OCI-LY1 (cell line): ENCODE data around the gene ENTPD3.

Experiments
- EZH2 ChIP-seq: fragments of 200-600 bp; sonication (generic), shearing (Covaris generic); IDR thresholded peaks from 2 replicates; pipeline ENCODE4 v1.8.0; 2017; ENCODE audit warnings: borderline replicate concordance, mixed run types, mild to moderate bottlenecking, antibody characterized with exemption, low read length, moderate library complexity, mixed read lengths
- TF ChIP-seq, protein P1 (sequence below): fragments of 200-600 bp; sonication (generic), shearing (Covaris generic); IDR thresholded peaks from 2 replicates; pipeline ENCODE4 v1.5.1; 2017; ENCODE audit warnings: mild to moderate bottlenecking, antibody characterized with exemption, low read length, moderate library complexity, mixed read lengths

DNA sequence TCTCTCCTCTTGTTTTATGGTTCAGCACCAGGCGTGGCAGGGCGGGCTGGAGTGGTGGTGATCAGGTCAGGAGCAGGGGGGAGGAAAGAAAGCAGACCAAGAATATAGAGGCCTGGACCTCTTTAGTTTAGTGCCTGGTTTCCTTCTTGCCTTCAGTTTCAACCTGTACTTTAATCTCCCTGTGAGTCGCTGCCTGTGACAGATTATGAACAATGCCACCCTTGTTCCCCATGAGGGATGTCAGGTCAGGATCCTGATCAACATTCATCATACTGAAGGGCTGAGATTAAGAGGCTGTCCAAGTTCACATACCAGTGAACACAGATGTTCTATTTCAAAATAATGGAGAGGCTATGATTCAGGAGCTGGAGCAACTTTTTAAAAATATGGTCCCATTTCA is 11.4 kb downstream of the ENTPD3 start:
- TF ChIP-seq, protein P1, sequence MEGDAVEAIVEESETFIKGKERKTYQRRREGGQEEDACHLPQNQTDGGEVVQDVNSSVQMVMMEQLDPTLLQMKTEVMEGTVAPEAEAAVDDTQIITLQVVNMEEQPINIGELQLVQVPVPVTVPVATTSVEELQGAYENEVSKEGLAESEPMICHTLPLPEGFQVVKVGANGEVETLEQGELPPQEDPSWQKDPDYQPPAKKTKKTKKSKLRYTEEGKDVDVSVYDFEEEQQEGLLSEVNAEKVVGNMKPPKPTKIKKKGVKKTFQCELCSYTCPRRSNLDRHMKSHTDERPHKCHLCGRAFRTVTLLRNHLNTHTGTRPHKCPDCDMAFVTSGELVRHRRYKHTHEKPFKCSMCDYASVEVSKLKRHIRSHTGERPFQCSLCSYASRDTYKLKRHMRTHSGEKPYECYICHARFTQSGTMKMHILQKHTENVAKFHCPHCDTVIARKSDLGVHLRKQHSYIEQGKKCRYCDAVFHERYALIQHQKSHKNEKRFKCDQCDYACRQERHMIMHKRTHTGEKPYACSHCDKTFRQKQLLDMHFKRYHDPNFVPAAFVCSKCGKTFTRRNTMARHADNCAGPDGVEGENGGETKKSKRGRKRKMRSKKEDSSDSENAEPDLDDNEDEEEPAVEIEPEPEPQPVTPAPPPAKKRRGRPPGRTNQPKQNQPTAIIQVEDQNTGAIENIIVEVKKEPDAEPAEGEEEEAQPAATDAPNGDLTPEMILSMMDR, result no peak
- TF ChIP-seq EZH2, result no peak
